KOPT-K1 (cell line): ENCODE data around the gene IL20RA.

Experiments used
- H3K27ac ChIP-seq: fragments of 200-600 bp; sonication (generic); 2 replicates; pipeline ENCODE4 v1.5.1; 2016; ENCODE audit warnings: antibody characterized with exemption, mild to moderate bottlenecking, low read depth, low read length; ENCODE audit not compliant: poor library complexity, severe bottlenecking
- H3K36me3 ChIP-seq: fragments of 200-600 bp; sonication (generic); 2 replicates; pipeline ENCODE4 v1.5.1; 2017; ENCODE audit warnings: antibody characterized with exemption, mild to moderate bottlenecking, low read length, moderate library complexity; ENCODE audit not compliant: insufficient read depth
- H3K9me3 ChIP-seq: fragments of 200-600 bp; sonication (generic); 2 replicates; pipeline ENCODE4 v1.5.1; 2017; ENCODE audit warnings: antibody characterized with exemption, low read length, mild to moderate bottlenecking; ENCODE audit not compliant: insufficient read depth, poor library complexity, severe bottlenecking

IL20RA gene

GRCh38 chr6:137002505-137002904, 42.3 kb downstream of the IL20RA start:
- no peaks in the 10 kb centered on the region for H3K36me3 ChIP-seq
- no peak overlapping the region for H3K27ac ChIP-seq
- no peaks in the 10 kb centered on the region for H3K9me3 ChIP-seq

- H3K9me3 ChIP-seq, result no peaks in the 10 kb centered on the region
- no peak overlapping the region for H3K27ac ChIP-seq
- H3K36me3 ChIP-seq, result no peaks in the 10 kb centered on the region
Measured at GRCh38 chr6:137001977-137002302, 42.8 kb downstream of the IL20RA start.

- H3K27ac ChIP-seq, result no peak overlapping the region
- no peaks in the 10 kb centered on the region for H3K9me3 ChIP-seq
Measured at GRCh38 chr6:137001299-137001976, 43.3 kb downstream of the IL20RA start.

GRCh38 chr6:137000825-137001224, 43.9 kb downstream of the IL20RA start:
- Histone ChIP-seq H3K36me3 (no peaks in the 10 kb centered on the region), H3K9me3 (no peaks in the 10 kb centered on the region), H3K27ac (no peak overlapping the region)

More at GRCh38 chr6:137001299-137001976, 43.3 kb downstream of the IL20RA start:
- H3K36me3 ChIP-seq, result no peaks in the 10 kb centered on the region

- Histone ChIP-seq H3K27ac (no peak overlapping the region), H3K36me3 (no peaks in the 10 kb centered on the region), H3K9me3 (no peaks in the 10 kb centered on the region)
Measured at GRCh38 chr6:136995521-136995920, 49.2 kb downstream of the IL20RA start.

GRCh38 chr6:136994782-136995181, 50.0 kb downstream of the IL20RA start:
- Histone ChIP-seq H3K27ac (no peak overlapping the region), H3K9me3 (no peaks in the 10 kb centered on the region), H3K36me3 (no peaks in the 10 kb centered on the region)

GRCh38 chr6:136992113-136992512, 52.7 kb downstream of the IL20RA start:
- Histone ChIP-seq H3K36me3 (no peaks in the 10 kb centered on the region), H3K9me3 (no peaks in the 10 kb centered on the region), H3K27ac (no peak overlapping the region)

GRCh38 chr6:136991646-136992045, 53.1 kb downstream of the IL20RA start:
- no peaks in the 10 kb centered on the region for H3K36me3 ChIP-seq
- no peak overlapping the region for H3K27ac ChIP-seq
- no peaks in the 10 kb centered on the region for H3K9me3 ChIP-seq

- Histone ChIP-seq H3K9me3 (no peaks in the 10 kb centered on the region), H3K27ac (no peak overlapping the region), H3K36me3 (no peaks in the 10 kb centered on the region)
Measured at GRCh38 chr6:136990754-136991153, 54.0 kb downstream of the IL20RA start.

GRCh38 chr6:136990242-136990578, 54.6 kb downstream of the IL20RA start:
- H3K9me3 ChIP-seq, result no peaks in the 10 kb centered on the region
- H3K36me3 ChIP-seq, result no peaks in the 10 kb centered on the region
- no peak overlapping the region for H3K27ac ChIP-seq

GRCh38 chr6:136989571-136990241, 55.1 kb downstream of the IL20RA start:
- no peak overlapping the region for H3K27ac ChIP-seq
- no peaks in the 10 kb centered on the region for H3K36me3 ChIP-seq
- H3K9me3 ChIP-seq, result no peaks in the 10 kb centered on the region

- no peak overlapping the region for H3K27ac ChIP-seq
- H3K36me3 ChIP-seq, result no peaks in the 10 kb centered on the region
- no peaks in the 10 kb centered on the region for H3K9me3 ChIP-seq
Measured at GRCh38 chr6:136987526-136987925, 57.2 kb downstream of the IL20RA start.

- Histone ChIP-seq H3K27ac (no peak overlapping the region), H3K9me3 (no peaks in the 10 kb centered on the region), H3K36me3 (no peaks in the 10 kb centered on the region)
Measured at GRCh38 chr6:136985502-136985901, 59.3 kb downstream of the IL20RA start.

GRCh38 chr6:136984578-136984977, 60.2 kb downstream of the IL20RA start:
- Histone ChIP-seq H3K27ac (no peak overlapping the region), H3K9me3 (no peaks in the 10 kb centered on the region), H3K36me3 (no peaks in the 10 kb centered on the region)

GRCh38 chr6:136983687-136984086, 61.1 kb downstream of the IL20RA start:
- Histone ChIP-seq H3K36me3 (no peaks in the 10 kb centered on the region), H3K27ac (no peak overlapping the region), H3K9me3 (no peaks in the 10 kb centered on the region)

- Histone ChIP-seq H3K27ac (no peak overlapping the region), H3K36me3 (no peaks in the 10 kb centered on the region), H3K9me3 (no peaks in the 10 kb centered on the region)
Measured at GRCh38 chr6:136982928-136983327, 61.8 kb downstream of the IL20RA start.
